GM12891 (cell line): ENCODE data around the gene GLE1.

ENCODE experiments used
- PAX5 ChIP-seq: IDR thresholded peaks from 2 replicates; pipeline ENCODE4 v1.6.1; 2011; ENCODE audit warnings: low read length, moderate library complexity, mild to moderate bottlenecking; ENCODE audit not compliant: insufficient read depth, severe bottlenecking
- POLR2A ChIP-seq: IDR thresholded peaks from 2 replicates; pipeline ENCODE4 v1.6.1; 2011; ENCODE audit warnings: low read depth, low read length, control low read depth
- POLR2AphosphoS5 ChIP-seq: IDR thresholded peaks from 2 replicates; pipeline ENCODE4 v1.6.1; 2011; ENCODE audit warnings: low read depth, low read length, control low read depth
- POU2F2 ChIP-seq: IDR thresholded peaks from 2 replicates; pipeline ENCODE4 v1.6.1; 2011; ENCODE audit warnings: low read depth, mild to moderate bottlenecking, control low read depth, low read length, moderate library complexity
- TAF1 ChIP-seq: IDR thresholded peaks from 2 replicates; pipeline ENCODE4 v1.6.1; 2011; ENCODE audit warnings: low read depth, low read length, control low read depth

DNA sequence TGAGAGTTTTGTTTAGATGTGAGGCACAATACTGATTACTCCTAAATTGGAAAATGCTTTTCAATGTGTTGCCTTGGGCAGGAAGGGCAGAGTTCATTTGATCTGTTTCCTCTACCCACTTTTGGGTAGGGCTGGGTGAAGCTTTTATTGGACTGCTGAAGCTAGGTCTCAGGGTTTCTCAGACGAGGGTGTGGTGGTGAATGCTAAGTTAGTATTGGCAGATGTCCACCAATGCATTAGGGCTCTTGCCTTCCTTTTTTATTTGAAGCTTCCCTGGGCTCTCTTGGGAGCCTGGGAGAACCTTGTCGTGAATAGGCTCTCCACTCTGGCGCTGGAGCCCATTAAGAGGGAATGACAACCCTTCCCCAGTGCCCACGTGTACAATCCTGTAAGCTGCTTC, 71.0 kb downstream of the GLE1 start:
- TF ChIP-seq POLR2A: no peak
- TF ChIP-seq POLR2AphosphoS5: no peak
- no peak for TF ChIP-seq TAF1
- no peak for TF ChIP-seq PAX5
- TF ChIP-seq POU2F2: no peak
